Karpas-422 (cell line): Measurements from ENCODE around the gene PTBP1. TPM values are rescaled to one million over a fixed set of nuclear protein-coding genes. Genes with fewer than 3 reads are reported as not detected.
"Not testable (repeated sequence)": the region's sequence is repeated elsewhere in the genome, so short reads cannot be mapped to it uniquely, and the experiment has no call there.

Experiments used
- DNase-seq: peaks from one replicate; pipeline ENCODE4 v3.0.0-alpha.2; 2015
- H2AFZ ChIP-seq: fragments of 200-600 bp; sonication (generic); 2 replicates; pipeline ENCODE4 v1.6.1; 2014; ENCODE audit warnings: antibody characterized with exemption, low read length, mixed read lengths
- H3K27ac ChIP-seq: fragments of 200-600 bp; sonication (generic); 2 replicates; pipeline ENCODE4 v1.5.1; 2014; ENCODE audit warnings: mild to moderate bottlenecking, low read length, moderate library complexity
- H3K27me3 ChIP-seq: fragments of 200-600 bp; sonication (generic); 2 replicates; pipeline ENCODE4 v1.6.1; 2014; ENCODE audit warnings: low read length, mixed read lengths
- H3K36me3 ChIP-seq: fragments of 200-600 bp; sonication (generic); 2 replicates; pipeline ENCODE4 v1.6.1; 2014; ENCODE audit warnings: low read length, mixed read lengths; ENCODE audit not compliant: insufficient read depth
- H3K4me1 ChIP-seq: fragments of 200-600 bp; sonication (generic); 2 replicates; pipeline ENCODE4 v1.6.1; 2014; ENCODE audit warnings: mild to moderate bottlenecking, low read length, mixed read lengths
- H3K4me2 ChIP-seq: fragments of 200-600 bp; sonication (generic); 2 replicates; pipeline ENCODE4 v1.6.1; 2014; ENCODE audit warnings: low read length, low read depth, mild to moderate bottlenecking; ENCODE audit not compliant: poor library complexity, severe bottlenecking
- H3K4me3 ChIP-seq: fragments of 200-600 bp; sonication (generic); 2 replicates; pipeline ENCODE4 v1.5.1; 2014; ENCODE audit warnings: mild to moderate bottlenecking, antibody characterized with exemption, low read length, mixed read lengths
- H3K79me2 ChIP-seq: fragments of 200-600 bp; sonication (generic); 2 replicates; pipeline ENCODE4 v1.6.1; 2014; ENCODE audit warnings: mild to moderate bottlenecking, low read length, mixed read lengths
- H3K9ac ChIP-seq: fragments of 200-600 bp; sonication (generic); 2 replicates; pipeline ENCODE4 v1.6.0; 2014; ENCODE audit warnings: low read length
- H3K9me2 ChIP-seq: fragments of 200-600 bp; sonication (generic), shearing (Covaris generic); replicated peaks from 2 replicates; pipeline ENCODE4 v1.6.0; 2014; ENCODE audit warnings: mild to moderate bottlenecking, low read length, moderate library complexity; ENCODE audit not compliant: insufficient read depth
- H3K9me3 ChIP-seq: fragments of 300-700, 200-600 bp; sonication (generic); 2 replicates; pipeline ENCODE4 v1.6.1; 2014; ENCODE audit warnings: low read length, mixed read lengths
- H4K20me1 ChIP-seq: fragments of 200-600 bp; sonication (generic); 2 replicates; pipeline ENCODE4 v1.6.1; 2014; ENCODE audit warnings: mild to moderate bottlenecking, antibody characterized with exemption, low read length, low read depth; ENCODE audit not compliant: insufficient read depth
- total RNA-seq: library from RNA; depleted of rRNA; stranded (reverse); fragments of >200 nt; shearing (Covaris generic); gene quantifications from 2 replicates; pipeline ENCODE4 v1.2.3, GENCODE V29; 2014; ENCODE audit warnings: low replicate concordance

Gene PTBP1
- total RNA-seq, 1 experiment from 2014 or later, result 170 TPM

- Histone ChIP-seq H3K27ac (no peak overlapping the region), H3K9me2 (no peaks in the 10 kb centered on the region), H3K27me3 (no peaks in the 10 kb centered on the region), H4K20me1 (no peaks in the 10 kb centered on the region), H3K9ac (no peak overlapping the region), H3K4me2 (no peak overlapping the region), H3K9me3 (no peaks in the 10 kb centered on the region), H2AFZ (no peak overlapping the region), H3K36me3 (no peaks in the 10 kb centered on the region), H3K4me1 (no peaks in the 10 kb centered on the region), H3K79me2 (no peaks in the 10 kb centered on the region), H3K4me3 (no peak overlapping the region)
- no peak for DNase-seq
These were observed 37.0 kb downstream of the PTBP1 start for GRCh38 chr19:834216-834615.

DNA sequence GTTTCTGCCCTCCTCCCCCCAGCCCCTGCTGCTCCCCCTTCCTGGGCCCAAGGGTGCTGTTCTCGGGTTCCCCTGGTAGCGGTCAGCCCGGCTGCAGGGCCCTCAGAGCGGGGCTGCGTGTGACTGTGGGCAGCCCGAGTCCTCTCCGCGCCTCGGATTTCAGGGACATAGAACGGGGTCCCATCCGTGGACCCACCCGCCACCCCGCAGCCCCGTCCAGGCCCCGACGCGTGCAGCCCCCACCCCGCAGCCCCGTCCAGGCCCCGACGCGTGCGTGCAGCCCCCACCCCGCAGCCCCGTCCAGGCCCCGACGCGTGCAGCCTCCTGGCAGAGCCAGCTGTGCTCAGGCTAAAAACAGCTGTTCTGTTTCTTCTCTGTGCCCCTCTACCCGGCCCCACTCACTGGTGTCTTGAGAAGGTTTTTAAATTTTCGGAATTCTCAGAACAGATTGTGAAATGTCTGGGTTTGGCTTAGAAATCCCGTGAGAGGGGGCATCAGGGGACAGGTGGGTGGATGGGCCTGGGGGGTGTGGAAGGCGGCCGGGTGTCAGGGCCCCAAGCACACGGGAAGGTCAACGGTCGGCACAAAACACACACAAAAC lies 38.1 kb downstream of the PTBP1 start:
- no peaks in the 10 kb centered on the region for H4K20me1 ChIP-seq
- no peak overlapping the region for H3K4me3 ChIP-seq
- no peaks in the 10 kb centered on the region for H3K27me3 ChIP-seq
- H3K79me2 ChIP-seq, result no peaks in the 10 kb centered on the region
- H3K36me3 ChIP-seq, result no peaks in the 10 kb centered on the region
- no peak overlapping the region for H3K4me2 ChIP-seq
- no peak overlapping the region for H3K9ac ChIP-seq
- no peak for DNase-seq
- no peaks in the 10 kb centered on the region for H3K9me3 ChIP-seq
- no peak overlapping the region for H3K27ac ChIP-seq
- H3K9me2 ChIP-seq, result no peaks in the 10 kb centered on the region
- H3K4me1 ChIP-seq, result no peaks in the 10 kb centered on the region
- no peak overlapping the region for H2AFZ ChIP-seq

GRCh38 chr19:840519-841206 lies 43.4 kb downstream of the PTBP1 start, which contains the start of gene PRTN3:
TSS of gene PRTN3 (plus strand) at chr19:840999. CDS start at chr19:841009, 10 bp downstream.
- Histone ChIP-seq H3K9ac (no peak within 1 kb of the TSS), H3K4me2 (no peak within 1 kb of the TSS), H4K20me1 (no peaks in the 10 kb centered on the region), H3K27me3 (no peaks in the 10 kb centered on the region), H3K4me3 (no peak within 1 kb of the TSS), H3K79me2 (no peaks in the 10 kb centered on the region), H3K27ac (no peak within 1 kb of the TSS), H3K9me2 (no peaks in the 10 kb centered on the region), H2AFZ (no peak within 1 kb of the TSS), H3K9me3 (no peaks in the 10 kb centered on the region), H3K4me1 (no peaks in the 10 kb centered on the region), H3K36me3 (no peaks in the 10 kb centered on the region)
- no peak for DNase-seq

GRCh38 chr19:842802-843179 lies 45.5 kb downstream of the PTBP1 start:
- H2AFZ ChIP-seq, H3K27me3 ChIP-seq, H4K20me1 ChIP-seq, H3K4me2 ChIP-seq, DNase-seq, H3K27ac ChIP-seq, H3K36me3 ChIP-seq, H3K4me3 ChIP-seq, H3K9me2 ChIP-seq, H3K4me1 ChIP-seq, H3K9ac ChIP-seq, H3K79me2 ChIP-seq, H3K9me3 ChIP-seq: not testable (repeated sequence)

- Histone ChIP-seq H4K20me1 (no peaks in the 10 kb centered on the region), H3K36me3 (no peaks in the 10 kb centered on the region), H3K4me3 (no peak overlapping the region), H2AFZ (no peak overlapping the region), H3K9ac (no peak overlapping the region), H3K27me3 (no peaks in the 10 kb centered on the region), H3K79me2 (no peaks in the 10 kb centered on the region), H3K9me2 (no peaks in the 10 kb centered on the region), H3K4me1 (no peaks in the 10 kb centered on the region), H3K9me3 (no peaks in the 10 kb centered on the region), H3K27ac (no peak overlapping the region), H3K4me2 (no peak overlapping the region)
- no peak for DNase-seq
These were observed 46.1 kb downstream of the PTBP1 start for GRCh38 chr19:843180-843835.

DNA sequence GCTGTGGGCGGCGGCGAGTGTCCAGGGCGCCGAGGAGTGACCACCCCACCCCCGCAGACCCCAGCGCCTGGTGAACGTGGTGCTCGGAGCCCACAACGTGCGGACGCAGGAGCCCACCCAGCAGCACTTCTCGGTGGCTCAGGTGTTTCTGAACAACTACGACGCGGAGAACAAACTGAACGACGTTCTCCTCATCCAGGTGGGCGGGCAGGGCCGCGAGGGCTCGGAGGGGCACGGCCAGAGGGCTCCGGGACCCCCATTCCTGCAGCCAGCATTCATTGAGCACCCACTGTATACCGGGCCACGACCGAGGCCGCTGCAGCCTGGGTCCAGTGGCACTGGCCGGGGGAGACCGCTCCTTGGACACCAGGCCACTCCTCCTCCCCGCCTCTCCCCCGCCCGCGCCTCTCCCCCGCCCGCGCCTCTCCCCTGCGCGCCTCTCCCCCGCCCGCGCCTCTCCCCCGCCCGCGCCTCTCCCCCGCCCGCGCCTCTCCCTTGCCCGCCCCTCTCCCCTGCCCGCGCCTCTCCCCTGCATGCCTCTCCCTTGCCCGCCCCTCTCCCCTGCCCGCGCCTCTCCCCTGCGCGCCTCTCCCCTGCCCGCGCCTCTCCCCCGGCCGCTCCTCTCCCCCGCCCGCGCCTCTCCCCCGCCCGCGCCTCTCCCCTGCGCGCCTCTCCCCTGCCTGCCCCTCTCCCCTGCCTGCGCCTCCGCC lies 46.7 kb downstream of the PTBP1 start:
- H3K27ac ChIP-seq, result no peak overlapping the region
- H3K9ac ChIP-seq, result no peak overlapping the region
- no peaks in the 10 kb centered on the region for H3K36me3 ChIP-seq
- no peak overlapping the region for H3K4me3 ChIP-seq
- H3K4me1 ChIP-seq, result no peaks in the 10 kb centered on the region
- no peak for DNase-seq
- H4K20me1 ChIP-seq, result no peaks in the 10 kb centered on the region
- no peaks in the 10 kb centered on the region for H3K9me2 ChIP-seq
- H2AFZ ChIP-seq, result no peak overlapping the region
- no peaks in the 10 kb centered on the region for H3K9me3 ChIP-seq
- H3K27me3 ChIP-seq, result no peaks in the 10 kb centered on the region
- no peak overlapping the region for H3K4me2 ChIP-seq
- no peaks in the 10 kb centered on the region for H3K79me2 ChIP-seq

GRCh38 chr19:844546-844971 lies 47.3 kb downstream of the PTBP1 start:
- no peaks in the 10 kb centered on the region for H3K9me3 ChIP-seq
- no peaks in the 10 kb centered on the region for H3K79me2 ChIP-seq
- no peaks in the 10 kb centered on the region for H3K9me2 ChIP-seq
- no peak overlapping the region for H3K27ac ChIP-seq
- no peak overlapping the region for H3K4me2 ChIP-seq
- H3K9ac ChIP-seq, result no peak overlapping the region
- H4K20me1 ChIP-seq, result no peaks in the 10 kb centered on the region
- H3K27me3 ChIP-seq, result no peaks in the 10 kb centered on the region
- no peaks in the 10 kb centered on the region for H3K4me1 ChIP-seq
- no peak for DNase-seq
- no peaks in the 10 kb centered on the region for H3K36me3 ChIP-seq
- no peak overlapping the region for H2AFZ ChIP-seq
- no peak overlapping the region for H3K4me3 ChIP-seq
